GM12878 (cell line): Measurements from ENCODE around the gene SOX10. TPM values are rescaled to one million over a fixed set of nuclear protein-coding genes. Genes with fewer than 3 reads are reported as not detected.
A peak's percentile ranks its signal among the peaks of the same experiment; 100 is the strongest.

Source experiments
- CEBPZ ChIP-seq: fragments of 150-350 bp; IDR thresholded peaks from 2 replicates; pipeline ENCODE4 v1.6.1; 2016; ENCODE audit warnings: low read depth, low read length
- JUND ChIP-seq: IDR thresholded peaks from 2 replicates; pipeline ENCODE4 v1.6.1; 2012; ENCODE audit warnings: low read depth, mild to moderate bottlenecking, low read length, improper control_type of control experiment, moderate library complexity
- MEF2A ChIP-seq: IDR thresholded peaks from 2 replicates; pipeline ENCODE4 v1.6.1; 2011; ENCODE audit warnings: low read depth, mild to moderate bottlenecking, low read length, moderate library complexity; ENCODE audit not compliant: insufficient read depth
- NFYB ChIP-seq: IDR thresholded peaks from 2 replicates; pipeline ENCODE4 v1.6.1; 2011; ENCODE audit warnings: low read depth, mild to moderate bottlenecking, low read length, improper control_type of control experiment, moderate library complexity; ENCODE audit not compliant: insufficient read depth
- NR2C2 ChIP-seq: IDR thresholded peaks from 2 replicates; pipeline ENCODE4 v1.6.1; 2011; ENCODE audit warnings: borderline replicate concordance, low read depth; ENCODE audit not compliant: control insufficient read depth, insufficient read length
- POLR2AphosphoS5 ChIP-seq: IDR thresholded peaks from 2 replicates; pipeline ENCODE4 v1.6.1; 2011; ENCODE audit warnings: mild to moderate bottlenecking, low read length, inconsistent platforms
- RELB ChIP-seq: fragments of 450-650 bp; IDR thresholded peaks from 2 replicates; pipeline ENCODE4 v1.6.1; 2017; ENCODE audit warnings: low read depth, mild to moderate bottlenecking, moderate library complexity
- SP1 ChIP-seq: IDR thresholded peaks from one replicate; pipeline ENCODE4 v1.6.1; 2011; ENCODE audit warnings: low read depth, low read length
- SPI1 ChIP-seq: IDR thresholded peaks from 2 replicates; pipeline ENCODE4 v1.6.1; 2011; ENCODE audit warnings: low read depth, mild to moderate bottlenecking, low read length, moderate library complexity, borderline replicate concordance; ENCODE audit not compliant: insufficient read depth
- SUPT20H ChIP-seq: IDR thresholded peaks from 2 replicates; pipeline ENCODE4 v1.6.1; 2011; ENCODE audit warnings: low read depth, mild to moderate bottlenecking, low read length, moderate library complexity, borderline replicate concordance; ENCODE audit not compliant: control insufficient read depth
- SUZ12 ChIP-seq: fragments of 200-600 bp; sonication (generic); IDR thresholded peaks from one replicate; pipeline ENCODE4 v1.6.1; 2018; ENCODE audit warnings: antibody characterized with exemption, mild to moderate bottlenecking; ENCODE audit not compliant: unreplicated experiment
- USF2 ChIP-seq: IDR thresholded peaks from 2 replicates; pipeline ENCODE4 v1.6.1; 2011; ENCODE audit warnings: low read depth, low read length, improper control_type of control experiment, borderline replicate concordance
- ZBTB11 ChIP-seq: fragments of 450-650 bp; formaldehyde crosslinking; IDR thresholded peaks from 2 replicates; pipeline ENCODE4 v1.5.0; 2022; ENCODE audit warnings: mild to moderate bottlenecking, missing genetic modification characterization
- ZBTB40 ChIP-seq: fragments of 450-650 bp; IDR thresholded peaks from 2 replicates; pipeline ENCODE4 v1.6.1; 2016; ENCODE audit warnings: mild to moderate bottlenecking, moderate library complexity, borderline replicate concordance
- polyA plus RNA-seq, 11 experiments: library from polyadenylated mRNA; depleted of rRNA in 4 of 11; unstranded in 6 of 11; stranded (reverse) in 5 of 11; fragments of >200 nt; fragmentation: Nextera tagmentation in 4 of 11; fragmentation: Illumina TruSeq in 1 of 11; extraction: Ambion mirVana in 4 of 11; extraction: Trizol in 1 of 11; gene quantifications; 1 replicate in 1 of 11; 2 replicates in 10 of 11; pipeline versions ENCODE4 v1.2.1 to v1.2.3, GENCODE V29; 2011 to 2016; ENCODE audit warnings: inconsistent platforms in 2 of 11, missing spikeins in 2 of 11, low read depth in 1 of 11
- total RNA-seq, 4 experiments: library from RNA; depleted of rRNA in 3 of 4; stranded (reverse); fragments of >200 nt in 3 of 4; fragmentation: Illumina TruSeq in 1 of 4; extraction: Trizol in 1 of 4; gene quantifications; 2 replicates each; pipeline versions ENCODE4 v1.2.1 to v1.2.3, GENCODE V29; 2013 to 2021

The SOX10 gene
- total and polyA plus RNA-seq, 10 of the 15 experiments (the other 5 are each of a cell fraction or from before 2014, with no cell fraction given), result 0.05 TPM; not detected in 9

- TF ChIP-seq ZBTB11 (no peak), SPI1 (no peak), NFYB (no peak), ZBTB40 (no peak), POLR2AphosphoS5 (no peak), SP1 (peak; percentile 64), CEBPZ (no peak), RELB (no peak), SUPT20H (no peak), SUZ12 (no peak), USF2 (no peak), MEF2A (no peak), NR2C2 (no peak), JUND (0 out of 2 replicates have a peak, but pooled peaks have one; percentile 41)
Observed at GRCh38 chr22:37933711-37934376, 50.5 kb downstream of the SOX10 start (continued).
